ENCODE data around the gene EVI5.

The EVI5 gene

GRCh38 chr1:92817986-92818764, 33.3 kb upstream of the EVI5 start:
- Histone ChIP-seq H3K9me3 (no peaks in the 10 kb centered on the region), H3K4me3 (ENCODE audit: low read depth in 1 of 2, low read length in 1 of 2) (no peak overlapping the region), H3K4me1 (ENCODE audit: control insufficient read depth in 1 of 2, insufficient read depth in 1 of 2, low read depth in 1 of 2, low read length in 1 of 2) (no peaks in the 10 kb centered on the region), H3K27ac (no peak overlapping the region), H3K36me3 (no peaks in the 10 kb centered on the region), H3K27me3 (no peaks in the 10 kb centered on the region)
- peak; percentile 51 for TF ChIP-seq CTCF (IDR thresholded peaks at IDR 0.05)

- Histone ChIP-seq H3K4me1 (ENCODE audit: control insufficient read depth in 1 of 2, insufficient read depth in 1 of 2, low read depth in 1 of 2, low read length in 1 of 2) (no peaks in the 10 kb centered on the region), H3K27ac (no peak overlapping the region), H3K27me3 (no peaks in the 10 kb centered on the region), H3K36me3 (no peaks in the 10 kb centered on the region), H3K9me3 (no peaks in the 10 kb centered on the region), H3K4me3 (ENCODE audit: low read depth in 1 of 2, low read length in 1 of 2) (no peak overlapping the region)
- TF ChIP-seq CTCF (IDR thresholded peaks at IDR 0.05), result no peak
Measured at GRCh38 chr1:92817137-92817697, 32.3 kb upstream of the EVI5 start.

GRCh38 chr1:92816732-92817131, 31.8 kb upstream of the EVI5 start:
- Histone ChIP-seq H3K9me3 (no peaks in the 10 kb centered on the region), H3K4me3 (ENCODE audit: low read depth in 1 of 2, low read length in 1 of 2) (no peak overlapping the region), H3K27me3 (no peaks in the 10 kb centered on the region), H3K36me3 (no peaks in the 10 kb centered on the region), H3K4me1 (ENCODE audit: control insufficient read depth in 1 of 2, insufficient read depth in 1 of 2, low read depth in 1 of 2, low read length in 1 of 2) (no peaks in the 10 kb centered on the region), H3K27ac (no peak overlapping the region)
- no peak for TF ChIP-seq CTCF (IDR thresholded peaks at IDR 0.05)

GRCh38 chr1:92808381-92808780, 23.5 kb upstream of the EVI5 start:
- H3K4me1 ChIP-seq (ENCODE audit: control insufficient read depth in 1 of 2, insufficient read depth in 1 of 2, low read depth in 1 of 2, low read length in 1 of 2), result no peaks in the 10 kb centered on the region
- no peaks in the 10 kb centered on the region for H3K36me3 ChIP-seq
- H3K27ac ChIP-seq, result no peak overlapping the region
- H3K4me3 ChIP-seq (ENCODE audit: low read depth in 1 of 2, low read length in 1 of 2), result no peak overlapping the region
- H3K9me3 ChIP-seq, result no peaks in the 10 kb centered on the region
- TF ChIP-seq CTCF (IDR thresholded peaks at IDR 0.05), result no peak
- peaks cover 21% of the 10 kb centered on the region for H3K27me3 ChIP-seq

- Histone ChIP-seq H3K4me1 (ENCODE audit: control insufficient read depth in 1 of 2, insufficient read depth in 1 of 2, low read depth in 1 of 2, low read length in 1 of 2) (no peaks in the 10 kb centered on the region), H3K27ac (no peak overlapping the region)
- no peak for TF ChIP-seq CTCF (IDR thresholded peaks at IDR 0.05)
Measured at GRCh38 chr1:92805216-92805615, 20.3 kb upstream of the EVI5 start.

More at GRCh38 chr1:92805216-92805615, 20.3 kb upstream of the EVI5 start:
- H3K27me3 ChIP-seq, result peaks cover 27% of the 10 kb centered on the region
- H3K4me3 ChIP-seq (ENCODE audit: low read depth in 1 of 2, low read length in 1 of 2), result no peak overlapping the region
- no peaks in the 10 kb centered on the region for H3K36me3 ChIP-seq
- no peaks in the 10 kb centered on the region for H3K9me3 ChIP-seq

Measured in neutrophil (primary cell).